ENCODE data around the gene RASA3. TPM values are rescaled to one million over a fixed set of nuclear protein-coding genes. Genes with fewer than 3 reads are reported as not detected.
"Not testable (repeated sequence)": the region's sequence is repeated elsewhere in the genome, so short reads cannot be mapped to it uniquely, and the experiment has no call there.

Gene RASA3
- total RNA-seq, 1 donor from 2014 or later = 41.1 TPM

GRCh38 chr13:114114006-114114640 lies 18.3 kb downstream of the RASA3 start:
- peaks cover 70% of the 10 kb centered on the region for H3K4me1 Mint-ChIP-seq (ENCODE audit: low read depth, unreplicated experiment)
- no peak for DNase-seq (ENCODE audit: low read depth)
- peaks cover 46% of the 10 kb centered on the region for H4K20me1 ChIP-seq (ENCODE audit: insufficient read depth, low read length)
- H3K27ac Mint-ChIP-seq (ENCODE audit: unreplicated experiment) = peak overlapping the region; percentile 0
- H3K9me3 ChIP-seq (ENCODE audit: insufficient read depth, low read depth, low read length) = no peaks in the 10 kb centered on the region
- H3K27me3 ChIP-seq (ENCODE audit: insufficient read depth, low read length) = no peaks in the 10 kb centered on the region
- H3K36me3 ChIP-seq (ENCODE audit: insufficient read depth, low read length) = peaks cover 7% of the 10 kb centered on the region
- no peak for FAIRE-seq
- H3K27me3 Mint-ChIP-seq (ENCODE audit: low read depth, unreplicated experiment) = no peaks in the 10 kb centered on the region
- H3K9ac ChIP-seq (ENCODE audit: low read length) = peak overlapping the region; percentile 77
- no peaks in the 10 kb centered on the region for H3K9me3 Mint-ChIP-seq (ENCODE audit: unreplicated experiment)
- peak overlapping the region; percentile 67 for H3K4me2 ChIP-seq (ENCODE audit: low read length)
- peaks cover 22% of the 10 kb centered on the region for H3K36me3 Mint-ChIP-seq (ENCODE audit: low read depth, unreplicated experiment)
- peak overlapping the region; percentile 3 for H3K4me3 Mint-ChIP-seq (ENCODE audit: unreplicated experiment)
- H3K4me3 ChIP-seq (ENCODE audit: insufficient read depth, low read depth, low read length) = no peak overlapping the region
- peaks cover 65% of the 10 kb centered on the region for H3K4me1 ChIP-seq (ENCODE audit: insufficient read depth, low read length)
- peaks cover 83% of the 10 kb centered on the region for H3K79me2 ChIP-seq (ENCODE audit: insufficient read depth, low read length)
- peak overlapping the region; percentile 92 for H3K27ac ChIP-seq (ENCODE audit: low read depth, low read length)
- TF ChIP-seq CTCF (IDR thresholded peaks at IDR 0.05; ENCODE audit: insufficient read depth, low read depth, low read length) (no peak), EZH2 (IDR thresholded peaks at IDR 0.05; ENCODE audit: insufficient read depth, low read length) (no peak)
- no peak overlapping the region for H2AFZ ChIP-seq (ENCODE audit: low read depth, low read length)

- H3K9me3 ChIP-seq (ENCODE audit: insufficient read depth, low read depth, low read length); H3K27me3 ChIP-seq (ENCODE audit: insufficient read depth, low read length); H3K4me3 Mint-ChIP-seq (ENCODE audit: unreplicated experiment); H3K4me3 ChIP-seq (ENCODE audit: insufficient read depth, low read depth, low read length); H3K27ac ChIP-seq (ENCODE audit: low read depth, low read length); H3K9ac ChIP-seq (ENCODE audit: low read length); H2AFZ ChIP-seq (ENCODE audit: low read depth, low read length); H3K27me3 Mint-ChIP-seq (ENCODE audit: low read depth, unreplicated experiment); H3K9me3 Mint-ChIP-seq (ENCODE audit: unreplicated experiment); H3K27ac Mint-ChIP-seq (ENCODE audit: unreplicated experiment); DNase-seq (ENCODE audit: low read depth); H3K36me3 ChIP-seq (ENCODE audit: insufficient read depth, low read length); FAIRE-seq; H3K4me2 ChIP-seq (ENCODE audit: low read length): not testable (repeated sequence)
- H3K36me3 Mint-ChIP-seq (ENCODE audit: low read depth, unreplicated experiment) = peaks cover 25% of the 10 kb centered on the region
- Histone ChIP-seq H3K4me1 (ENCODE audit: insufficient read depth, low read length) (peaks cover 64% of the 10 kb centered on the region), H3K79me2 (ENCODE audit: insufficient read depth, low read length) (peaks cover 90% of the 10 kb centered on the region), H4K20me1 (ENCODE audit: insufficient read depth, low read length) (peaks cover 53% of the 10 kb centered on the region)
- H3K4me1 Mint-ChIP-seq (ENCODE audit: low read depth, unreplicated experiment) = peaks cover 69% of the 10 kb centered on the region
Measured at GRCh38 chr13:114113395-114113794, 19.0 kb downstream of the RASA3 start.

- Histone ChIP-seq H3K9ac (ENCODE audit: low read length) (peak overlapping the region; percentile 12), H3K27ac (ENCODE audit: low read depth, low read length) (no peak overlapping the region), H3K79me2 (ENCODE audit: insufficient read depth, low read length) (peaks cover 93% of the 10 kb centered on the region), H3K4me1 (ENCODE audit: insufficient read depth, low read length) (peaks cover 64% of the 10 kb centered on the region), H4K20me1 (ENCODE audit: insufficient read depth, low read length) (peaks cover 59% of the 10 kb centered on the region), H3K27me3 (ENCODE audit: insufficient read depth, low read length) (no peaks in the 10 kb centered on the region), H3K36me3 (ENCODE audit: insufficient read depth, low read length) (peaks cover 7% of the 10 kb centered on the region), H3K9me3 (ENCODE audit: insufficient read depth, low read depth, low read length) (no peaks in the 10 kb centered on the region), H2AFZ (ENCODE audit: low read depth, low read length) (no peak overlapping the region), H3K4me2 (ENCODE audit: low read length) (no peak overlapping the region), H3K4me3 (ENCODE audit: insufficient read depth, low read depth, low read length) (no peak overlapping the region)
- no peak overlapping the region for H3K4me3 Mint-ChIP-seq (ENCODE audit: unreplicated experiment)
- no peak overlapping the region for H3K27ac Mint-ChIP-seq (ENCODE audit: unreplicated experiment)
- peaks cover 68% of the 10 kb centered on the region for H3K4me1 Mint-ChIP-seq (ENCODE audit: low read depth, unreplicated experiment)
- no peak for TF ChIP-seq CTCF (IDR thresholded peaks at IDR 0.05; ENCODE audit: insufficient read depth, low read depth, low read length)
- no peak for TF ChIP-seq EZH2 (IDR thresholded peaks at IDR 0.05; ENCODE audit: insufficient read depth, low read length)
- no peaks in the 10 kb centered on the region for H3K27me3 Mint-ChIP-seq (ENCODE audit: low read depth, unreplicated experiment)
- H3K36me3 Mint-ChIP-seq (ENCODE audit: low read depth, unreplicated experiment) = peaks cover 25% of the 10 kb centered on the region
- no peak for FAIRE-seq
- DNase-seq (ENCODE audit: low read depth) = no peak
- no peaks in the 10 kb centered on the region for H3K9me3 Mint-ChIP-seq (ENCODE audit: unreplicated experiment)
Measured at GRCh38 chr13:114112826-114113322, 19.5 kb downstream of the RASA3 start.

Measured in astrocyte (in vitro differentiated cells and primary cell).